HCT116 (cell line): ENCODE data around the gene TPRG1L. TPM values are rescaled to one million over a fixed set of nuclear protein-coding genes. Genes with fewer than 3 reads are reported as not detected.

Source experiments
- ATAC-seq: fragments of 200-7000 bp; cut with Tn5 transposase; 2 replicates; pipeline ENCODE4 v1.9.1; 2020; ENCODE audit warnings: mild to moderate bottlenecking, moderate library complexity
- BruUV-seq: library from RNA; stranded (reverse); fragments of 400-500 nt; replicated peaks from 2 replicates; lab custom pipeline; 2021; lab: Mats Ljungman, UMichigan
- CTCF ChIA-PET: fragments of 300-600 bp; sonication (Branson Sonifier 250); formaldehyde crosslinking; loops from one replicate; lab custom pipeline; 2021; ENCODE audit warnings: antibody characterized with exemption; lab: Charles Lee
- POLR2A ChIA-PET: fragments of 300-600, 350-600 bp; sonication (Branson Sonifier 250); formaldehyde crosslinking; loops from one replicate; lab custom pipeline; 2021; ENCODE audit warnings: antibody characterized with exemption; lab: Charles Lee
- RAD21 ChIA-PET, 2 experiments: fragments of 300-600 bp; sonication (Branson Sonifier 250); formaldehyde crosslinking; loops; one replicate each; lab custom pipeline; 2023; ENCODE audit warnings: low total read pairs in 2 of 2; ENCODE audit not compliant: uncharacterized antibody in 2 of 2, unreplicated experiment in 2 of 2, low non-redundant PET in 1 of 2; lab: Charles Lee
- DNase-seq: peaks from one replicate; pipeline ENCODE4 v3.0.0-alpha.2; 2010; ENCODE audit warnings: low read depth, low spot score
- H2AFZ ChIP-seq: fragments of 200-600 bp; shearing (Covaris generic), sonication (generic); 2 replicates; pipeline ENCODE4 v1.6.1; 2017; ENCODE audit warnings: low read depth, mixed run types, mixed read lengths, antibody characterized with exemption, low read length; ENCODE audit not compliant: poor library complexity, severe bottlenecking
- H3K27ac ChIP-seq: 2 replicates; pipeline ENCODE4 v1.5.1; 2012; ENCODE audit warnings: low read depth, low read length
- H3K27me3 ChIP-seq: fragments of 200-600 bp; sonication (generic); 2 replicates; pipeline ENCODE4 v1.6.1; 2016; ENCODE audit warnings: mixed run types, low read length, mixed read lengths; ENCODE audit not compliant: insufficient read depth
- H3K36me3 ChIP-seq, 2 experiments: fragments of 200-500 bp in 1 of 2; fragments of 200-600 bp in 1 of 2; sonication (Bioruptor generic) in 1 of 2; sonication (generic) in 1 of 2; 2 replicates each; pipeline versions ENCODE4 v1.5.1 to v1.6.1; 2014 to 2016; ENCODE audit warnings: low read length in 2 of 2, inconsistent platforms in 1 of 2, mixed read lengths in 1 of 2, mixed run types in 1 of 2; ENCODE audit not compliant: insufficient read depth in 2 of 2, control insufficient read depth in 1 of 2
- H3K4me1 ChIP-seq, 2 experiments: fragments of 200-600 bp in 1 of 2; sonication (generic) in 1 of 2; 2 replicates each; pipeline versions ENCODE4 v1.5.1 to v1.6.1; 2012 to 2017; ENCODE audit warnings: low read length in 2 of 2, inconsistent platforms in 1 of 2, mild to moderate bottlenecking in 1 of 2, mixed read lengths in 1 of 2, mixed run types in 1 of 2, moderate library complexity in 1 of 2; ENCODE audit not compliant: insufficient read depth in 2 of 2, control insufficient read depth in 1 of 2
- H3K4me2 ChIP-seq: fragments of 200-600 bp; sonication (generic); 2 replicates; pipeline ENCODE4 v1.6.1; 2017; ENCODE audit warnings: mixed run types, low read length, mixed read lengths
- H3K4me3 ChIP-seq, 2 experiments: fragments of 200-600 bp in 1 of 2; sonication (generic) in 1 of 2; replicated peaks in 1 of 2; 2 replicates each; pipeline ENCODE4 v1.5.1; 2011 to 2016; ENCODE audit warnings: low read length in 2 of 2, control low read depth in 1 of 2, low read depth in 1 of 2, mild to moderate bottlenecking in 1 of 2, mixed read lengths in 1 of 2, mixed run types in 1 of 2
- H3K79me2 ChIP-seq: fragments of 200-600 bp; sonication (generic); 2 replicates; pipeline ENCODE4 v1.6.1; 2017; ENCODE audit warnings: mild to moderate bottlenecking, mixed run types, low read length, moderate library complexity, mixed read lengths; ENCODE audit not compliant: insufficient read depth
- H3K9ac ChIP-seq: fragments of 200-600 bp; sonication (generic); 2 replicates; pipeline ENCODE4 v1.6.1; 2016; ENCODE audit warnings: low read length, mixed read lengths
- H3K9me2 ChIP-seq: fragments of 200-600 bp; sonication (generic), shearing (Covaris generic); 2 replicates; pipeline ENCODE4 v1.6.1; 2017; ENCODE audit warnings: mixed run types, mild to moderate bottlenecking, moderate library complexity; ENCODE audit not compliant: insufficient read depth
- H3K9me3 ChIP-seq, 2 experiments: fragments of 200-500 bp in 1 of 2; fragments of 200-600 bp in 1 of 2; sonication (Bioruptor generic) in 1 of 2; sonication (generic) in 1 of 2; 2 replicates each; pipeline ENCODE4 v1.6.1; 2014 to 2017; ENCODE audit warnings: low read length in 2 of 2, mixed read lengths in 2 of 2, inconsistent platforms in 1 of 2, low read depth in 1 of 2, mild to moderate bottlenecking in 1 of 2, mixed run types in 1 of 2, moderate library complexity in 1 of 2; ENCODE audit not compliant: control insufficient read depth in 1 of 2, insufficient read depth in 1 of 2
- H4K20me1 ChIP-seq: fragments of 200-600 bp; sonication (generic), shearing (Covaris generic); 2 replicates; pipeline ENCODE4 v1.6.1; 2017; ENCODE audit warnings: mixed run types, mild to moderate bottlenecking, moderate library complexity; ENCODE audit not compliant: insufficient read depth
- CBX3 ChIP-seq: IDR thresholded peaks from 2 replicates; pipeline ENCODE4 v1.6.1; 2012; ENCODE audit warnings: low read depth
- CTCF ChIP-seq, 3 experiments: fragments of 200-600 bp in 1 of 3; sonication (generic) in 1 of 3; IDR thresholded peaks in 2 of 3; conservative IDR thresholded peaks in 1 of 3; 2 replicates each; pipeline ENCODE4 v1.5.1; 2012 to 2017; ENCODE audit warnings: low read depth in 2 of 3, low read length in 2 of 3, antibody characterized with exemption in 1 of 3, borderline replicate concordance in 1 of 3, control low read depth in 1 of 3, mild to moderate bottlenecking in 1 of 3, mixed read lengths in 1 of 3, mixed run types in 1 of 3, moderate library complexity in 1 of 3; ENCODE audit not compliant: insufficient read depth in 1 of 3
- ELF1 ChIP-seq: IDR thresholded peaks from 2 replicates; pipeline ENCODE4 v1.6.1; 2012; ENCODE audit warnings: low read depth, borderline replicate concordance
- FOSL1 ChIP-seq: IDR thresholded peaks from 2 replicates; pipeline ENCODE4 v1.6.1; 2012; ENCODE audit warnings: low read depth
- JUND ChIP-seq: IDR thresholded peaks from 2 replicates; pipeline ENCODE4 v1.6.1; 2012
- POLR2A ChIP-seq: IDR thresholded peaks from 2 replicates; pipeline ENCODE4 v1.7.0; 2011; ENCODE audit warnings: borderline replicate concordance; ENCODE audit not compliant: insufficient read depth, insufficient read length; ENCODE audit errors: extremely low read depth
- REST ChIP-seq: IDR thresholded peaks from 2 replicates; pipeline ENCODE4 v1.6.1; 2012; ENCODE audit warnings: low read depth
- SIN3A ChIP-seq: IDR thresholded peaks from 2 replicates; pipeline ENCODE4 v1.6.1; 2012; ENCODE audit warnings: low read depth
- SP1 ChIP-seq: IDR thresholded peaks from 2 replicates; pipeline ENCODE4 v1.6.1; 2012; ENCODE audit warnings: low read depth
- SRF ChIP-seq: IDR thresholded peaks from 2 replicates; pipeline ENCODE4 v1.6.1; 2012; ENCODE audit warnings: low read depth
- TCF7L2 ChIP-seq: IDR thresholded peaks from 2 replicates; pipeline ENCODE4 v1.7.0; 2011; ENCODE audit warnings: borderline replicate concordance, inconsistent platforms; ENCODE audit not compliant: insufficient read depth, insufficient read length; ENCODE audit errors: extremely low read depth
- ZNF274 ChIP-seq: fragments of 200-500 bp; sonication (Bioruptor generic); IDR thresholded peaks from 2 replicates; pipeline ENCODE4 v1.6.1; 2014; ENCODE audit warnings: mild to moderate bottlenecking, low read depth, low read length, inconsistent platforms
- intact Hi-C: fragments of 100-400 bp; cut with micrococcal nuclease; formaldehyde crosslinking; loops from 2 replicates; pipeline ENCODE4 v1.10.0; 2022
- total RNA-seq: library from RNA; stranded (reverse); gene quantifications from one replicate; pipeline ENCODE4 v1.2.1, GENCODE V29; 2021; ENCODE audit not compliant: unreplicated experiment
- TF ChIP-seq, protein P1 (sequence below): IDR thresholded peaks from 2 replicates; pipeline ENCODE4 v1.6.1; 2012

Gene TPRG1L
- total RNA-seq, 1 experiment from 2014 or later: 25.6 TPM

- Histone ChIP-seq H3K36me3 (no peaks in the 10 kb centered on the region), H3K9ac (no peak overlapping the region), H4K20me1 (peaks cover 5% of the 10 kb centered on the region; the same call in 1 of the 2 replicates), H2AFZ (no peak overlapping the region), H3K4me1 (peaks cover 0 to 4% of the 10 kb centered on the region in 2 experiments; a peak in 3 of 4 replicates), H3K27me3 (no peaks in the 10 kb centered on the region), H3K27ac (no peak overlapping the region), H3K9me3 (no peaks in the 10 kb centered on the region), H3K79me2 (peaks cover 79% of the 10 kb centered on the region), H3K4me3 (no peak overlapping the region), H3K9me2 (no peaks in the 10 kb centered on the region), H3K4me2 (no peak overlapping the region)
- ATAC-seq (no peak), DNase-seq (no peak)
- no TSS peak for BruUV-seq
- ChIA-PET CTCF (no interaction called here), POLR2A (no interaction called here), RAD21 (no interaction called here)
- TF ChIP-seq SP1 (no peak), SRF (no peak), ZNF274 (no peak), TCF7L2 (no peak), ELF1 (no peak), POLR2A (no peak), CTCF (IDR thresholded peaks at IDR 0.05 in 2 of 3, conservative IDR thresholded peaks at IDR 0.05 in 1 of 3; ENCODE audit: borderline replicate concordance in 1 of 3, insufficient read depth in 1 of 3, low read depth in 2 of 3, low read length in 2 of 3) (no peak), CBX3 (no peak)
- intact Hi-C loops: no loop called here
Observed at GRCh38 chr1:3659093-3659492, 34.3 kb downstream of the TPRG1L start.

DNA sequence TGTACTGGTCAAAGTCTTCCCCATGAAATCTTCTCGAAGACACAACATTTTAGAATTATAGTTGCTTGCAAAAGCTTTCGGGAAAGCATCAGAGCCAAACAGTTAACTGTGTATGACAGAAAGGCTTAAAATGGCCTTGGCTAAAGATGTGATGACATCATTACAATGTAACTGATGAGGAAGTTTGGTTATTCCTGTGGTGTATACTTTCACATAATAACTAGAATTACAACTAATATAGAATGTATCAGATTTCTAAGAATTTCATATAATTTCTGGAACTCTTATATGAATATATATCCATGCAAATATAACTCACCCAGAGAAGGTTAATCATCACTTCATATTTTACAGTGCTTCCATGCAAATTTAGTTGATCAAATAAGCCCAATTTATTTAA, 35.9 kb downstream of the TPRG1L start:
- intact Hi-C loops: no loop called here
- Histone ChIP-seq H3K9ac (no peak overlapping the region), H3K9me2 (no peaks in the 10 kb centered on the region), H3K27ac (no peak overlapping the region), H3K79me2 (peaks cover 78% of the 10 kb centered on the region), H3K4me3 (no peak overlapping the region), H2AFZ (no peak overlapping the region), H3K9me3 (no peaks in the 10 kb centered on the region), H4K20me1 (peaks cover 5% of the 10 kb centered on the region; the same call in 1 of the 2 replicates), H3K36me3 (no peaks in the 10 kb centered on the region), H3K4me1 (no peaks in the 10 kb centered on the region; a peak in 1 of 4 replicates), H3K27me3 (no peaks in the 10 kb centered on the region), H3K4me2 (no peak overlapping the region)
- ChIA-PET RAD21 (no interaction called here), POLR2A (no interaction called here), CTCF (no interaction called here)
- no TSS peak for BruUV-seq
- ATAC-seq (no peak), DNase-seq (no peak)
- no peak for TF ChIP-seq SRF
- no peak for TF ChIP-seq JUND
- no peak for TF ChIP-seq POLR2A
- TF ChIP-seq SIN3A: no peak
- TF ChIP-seq FOSL1: no peak
- TF ChIP-seq, protein P1, sequence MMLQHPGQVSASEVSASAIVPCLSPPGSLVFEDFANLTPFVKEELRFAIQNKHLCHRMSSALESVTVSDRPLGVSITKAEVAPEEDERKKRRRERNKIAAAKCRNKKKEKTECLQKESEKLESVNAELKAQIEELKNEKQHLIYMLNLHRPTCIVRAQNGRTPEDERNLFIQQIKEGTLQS: no peak
- no peak for TF ChIP-seq REST
- TF ChIP-seq CTCF (IDR thresholded peaks at IDR 0.05 in 2 of 3, conservative IDR thresholded peaks at IDR 0.05 in 1 of 3; ENCODE audit: borderline replicate concordance in 1 of 3, insufficient read depth in 1 of 3, low read depth in 2 of 3, low read length in 2 of 3): no peak
